CD14-positive monocyte (primary cell): ENCODE data around the gene TTLL10. TPM values are rescaled to one million over a fixed set of nuclear protein-coding genes. Genes with fewer than 3 reads are reported as not detected.

Source experiments
- DNase-seq, 3 donors: peaks; one replicate each; pipeline ENCODE4 v3.0.0-alpha.2; 2011 to 2022
- H2AFZ ChIP-seq: 2 replicates; pipeline ENCODE4 v1.6.0; 2012; ENCODE audit warnings: mild to moderate bottlenecking, low read depth, low read length, inconsistent platforms; ENCODE audit not compliant: insufficient read depth, poor library complexity, severe bottlenecking
- H3K27ac ChIP-seq, 2 donors: 1 replicate in 1 of 2; 2 replicates in 1 of 2; pipeline ENCODE4 v1.5.1; 2012 to 2013; ENCODE audit warnings: low read length in 2 of 2, control low read depth in 1 of 2, inconsistent platforms in 1 of 2, low read depth in 1 of 2, mild to moderate bottlenecking in 1 of 2
- H3K27me3 ChIP-seq, 2 donors: one replicate each; pipeline versions ENCODE4 v1.6.0 to v1.6.1; 2011 to 2013; ENCODE audit warnings: low read length in 2 of 2; ENCODE audit not compliant: control insufficient read depth in 2 of 2, insufficient read depth in 2 of 2
- H3K36me3 ChIP-seq, 2 donors: replicated peaks in 1 of 2; 1 replicate in 1 of 2; 2 replicates in 1 of 2; pipeline versions ENCODE4 v1.5.1 to v1.6.1; 2012 to 2013; ENCODE audit warnings: low read length in 2 of 2, control low read depth in 1 of 2, inconsistent platforms in 1 of 2, mild to moderate bottlenecking in 1 of 2; ENCODE audit not compliant: insufficient read depth in 2 of 2, control insufficient read depth in 1 of 2
- H3K4me1 ChIP-seq, 2 donors: 1 replicate in 1 of 2; 2 replicates in 1 of 2; pipeline versions ENCODE4 v1.5.1 to v1.6.1; 2012 to 2013; ENCODE audit warnings: low read length in 2 of 2, control low read depth in 1 of 2, inconsistent platforms in 1 of 2, mild to moderate bottlenecking in 1 of 2, moderate library complexity in 1 of 2; ENCODE audit not compliant: insufficient read depth in 2 of 2, control insufficient read depth in 1 of 2
- H3K4me2 ChIP-seq: replicated peaks from 2 replicates; pipeline ENCODE3; 2012; ENCODE audit warnings: low read length, moderate library complexity, mild to moderate bottlenecking; ENCODE audit not compliant: poor library complexity, severe bottlenecking; ENCODE audit errors: extremely low read depth
- H3K4me3 ChIP-seq, 3 experiments: fragments of 200-600 bp in 1 of 3; sonication (generic) in 1 of 3; replicated peaks in 1 of 3; 1 replicate in 2 of 3; 2 replicates in 1 of 3; pipeline ENCODE4 v1.5.1; 2011 to 2013; ENCODE audit warnings: low read length in 3 of 3, mild to moderate bottlenecking in 3 of 3, control low read depth in 2 of 3, low read depth in 2 of 3, inconsistent platforms in 1 of 3, moderate library complexity in 1 of 3
- H3K79me2 ChIP-seq: 2 replicates; pipeline ENCODE4 v1.6.0; 2012; ENCODE audit warnings: mild to moderate bottlenecking, control low read depth, inconsistent platforms, low read length, moderate library complexity; ENCODE audit not compliant: insufficient read depth
- H3K9ac ChIP-seq: 2 replicates; pipeline ENCODE4 v1.6.0; 2017; ENCODE audit warnings: low read length, mild to moderate bottlenecking; ENCODE audit not compliant: insufficient read depth, poor library complexity, severe bottlenecking
- H3K9me3 ChIP-seq, 2 donors: replicated peaks in 1 of 2; 1 replicate in 1 of 2; 2 replicates in 1 of 2; pipeline versions ENCODE4 v1.5.1 to v1.6.1; 2012 to 2013; ENCODE audit warnings: low read length in 2 of 2, control low read depth in 1 of 2; ENCODE audit not compliant: control insufficient read depth in 1 of 2, insufficient read depth in 1 of 2
- H4K20me1 ChIP-seq: 2 replicates; pipeline ENCODE4 v1.6.0; 2012; ENCODE audit warnings: mild to moderate bottlenecking, low read length, control low read depth, moderate library complexity; ENCODE audit not compliant: insufficient read depth
- H3K27ac Mint-ChIP-seq, 7 donors: one replicate each; pipeline ENCODE4 v1.8.0; 2020; ENCODE audit warnings: mild to moderate bottlenecking in 7 of 7, mixed read lengths in 7 of 7, moderate library complexity in 6 of 7, inconsistent platforms in 2 of 7
- H3K27me3 Mint-ChIP-seq, 3 donors: one replicate each; pipeline ENCODE4 v1.8.0; 2021 to 2022; ENCODE audit warnings: low read depth in 3 of 3, mild to moderate bottlenecking in 3 of 3, mixed read lengths in 3 of 3, moderate library complexity in 3 of 3, inconsistent platforms in 1 of 3
- H3K36me3 Mint-ChIP-seq, 2 donors: one replicate each; pipeline ENCODE4 v1.8.0; 2020; ENCODE audit warnings: mixed read lengths in 2 of 2, inconsistent platforms in 1 of 2, mild to moderate bottlenecking in 1 of 2
- H3K4me1 Mint-ChIP-seq: one replicate; pipeline ENCODE4 v1.8.0; 2020; ENCODE audit warnings: mild to moderate bottlenecking, mixed read lengths
- H3K4me3 Mint-ChIP-seq, 2 donors: one replicate each; pipeline ENCODE4 v1.8.0; 2020; ENCODE audit warnings: mild to moderate bottlenecking in 2 of 2, mixed read lengths in 2 of 2, moderate library complexity in 1 of 2
- H3K9me3 Mint-ChIP-seq, 7 donors: one replicate each; pipeline ENCODE4 v1.8.0; 2020 to 2022; ENCODE audit warnings: mixed read lengths in 7 of 7, mild to moderate bottlenecking in 6 of 7, moderate library complexity in 6 of 7, inconsistent platforms in 2 of 7
- CTCF ChIP-seq: fragments of 200-600 bp; IDR thresholded peaks from one replicate; pipeline ENCODE4 v1.8.0; 2022; ENCODE audit warnings: antibody characterized with exemption, mild to moderate bottlenecking
- WGBS: methylation state at CpG from one replicate; pipeline ENCODE4 v1.1.5; 2013; ENCODE audit warnings: missing lambda C conversion rate; ENCODE audit not compliant: insufficient coverage; 5-methylcytosine and 5-hydroxymethylcytosine counted together
- intact Hi-C, 2 donors: fragments of 100-400 bp; cut with micrococcal nuclease; formaldehyde crosslinking; loops; one replicate each; pipeline versions ENCODE4 v1.15.0 to v1.15.1; 2023
- polyA plus RNA-seq, 3 donors: library from polyadenylated mRNA; depleted of rRNA in 1 of 3; unstranded in 2 of 3; stranded (reverse) in 1 of 3; fragments of 300-500 nt in 2 of 3; fragments of >200 nt in 1 of 3; fragmentation: Illumina TruSeq in 2 of 3; gene quantifications; 1 replicate in 2 of 3; 2 replicates in 1 of 3; pipeline ENCODE4 v1.2.3, GENCODE V29; 2012 to 2021

TTLL10 gene
- polyA plus RNA-seq, 3 donors: 0.06 TPM; not detected in 2

- 22% methylated on average over 39 of the region's 48 CpGs for WGBS
- no peak overlapping the region for H3K9ac ChIP-seq
- no peak for TF ChIP-seq CTCF
- no peaks in the 10 kb centered on the region for H3K4me1 ChIP-seq
- H2AFZ ChIP-seq: no peak overlapping the region
- H3K27ac Mint-ChIP-seq: no peak overlapping the region
- no peaks in the 10 kb centered on the region for H4K20me1 ChIP-seq
- no peaks in the 10 kb centered on the region for H3K36me3 ChIP-seq
- H3K4me1 Mint-ChIP-seq: peaks cover 2% of the 10 kb centered on the region
- no peak for DNase-seq
- peaks cover 16 to 33% (median 24%) of the 10 kb centered on the region in 3 donors for H3K27me3 Mint-ChIP-seq
- peaks cover 0 to 4% (median 0%) of the 10 kb centered on the region in 7 donors for H3K9me3 Mint-ChIP-seq
- H3K9me3 ChIP-seq: no peaks in the 10 kb centered on the region
- H3K4me3 Mint-ChIP-seq: peak overlapping the region in 1 of 2 donors; percentile 26
- intact Hi-C loops: no loop called here
- peaks cover 0 to 19% of the 10 kb centered on the region in 2 donors for H3K27me3 ChIP-seq
- no peaks in the 10 kb centered on the region for H3K79me2 ChIP-seq
- H3K4me3 ChIP-seq: no peak overlapping the region
- no peak overlapping the region for H3K4me2 ChIP-seq
- no peak overlapping the region for H3K27ac ChIP-seq
- H3K36me3 Mint-ChIP-seq: no peaks in the 10 kb centered on the region
These were observed 37.0 kb upstream of the TTLL10 start for GRCh38 chr1:1136547-1137230.

- Histone ChIP-seq H3K27ac (no peak overlapping the region), H3K9me3 (no peaks in the 10 kb centered on the region), H4K20me1 (no peaks in the 10 kb centered on the region), H3K36me3 (no peaks in the 10 kb centered on the region), H3K27me3 (peaks cover 0 to 19% of the 10 kb centered on the region in 2 donors), H3K4me1 (no peaks in the 10 kb centered on the region), H3K79me2 (no peaks in the 10 kb centered on the region), H2AFZ (no peak overlapping the region), H3K4me2 (no peak overlapping the region), H3K9ac (no peak overlapping the region), H3K4me3 (no peak overlapping the region)
- Mint-ChIP-seq H3K9me3 (peaks cover 0 to 4% (median 0%) of the 10 kb centered on the region in 7 donors), H3K27ac (no peak overlapping the region), H3K4me3 (peak overlapping the region in 1 of 2 donors; percentile 67), H3K27me3 (peaks cover 18 to 33% (median 28%) of the 10 kb centered on the region in 3 donors), H3K36me3 (no peaks in the 10 kb centered on the region), H3K4me1 (peaks cover 2% of the 10 kb centered on the region)
- intact Hi-C loops: no loop called here
- 6% methylated on average over 27 of the region's 36 CpGs for whole genome bisulfite sequencing
- TF ChIP-seq CTCF: no peak
- no peak for DNase-seq
These were observed 36.2 kb upstream of the TTLL10 start for GRCh38 chr1:1137256-1138045.
